Left ventricle myocardium inferior (tissue), 1 donor: ENCODE measurements around the gene PRKG1. TPM values are rescaled to one million over a fixed set of nuclear protein-coding genes. Genes with fewer than 3 reads are reported as not detected.
A peak's percentile ranks its signal among the peaks of the same experiment; 100 is the strongest.

Experiments used
- DNase-seq: peaks from one replicate; pipeline ENCODE4 v3.0.0-alpha.2; 2020
- H3K27ac ChIP-seq: fragments of 200-600 bp; replicated peaks from 2 replicates; pipeline ENCODE4 v1.8.0; 2021
- H3K27me3 ChIP-seq: fragments of 200-600 bp; 2 replicates; pipeline ENCODE4 v1.8.0; 2021; ENCODE audit warnings: low read depth
- H3K36me3 ChIP-seq: fragments of 200-600 bp; 2 replicates; pipeline ENCODE4 v1.8.0; 2021
- H3K4me1 ChIP-seq: fragments of 200-600 bp; 2 replicates; pipeline ENCODE4 v1.8.0; 2021
- H3K4me3 ChIP-seq: fragments of 200-600 bp; 2 replicates; pipeline ENCODE4 v1.8.0; 2021; ENCODE audit warnings: mild to moderate bottlenecking, moderate library complexity
- H3K9me3 ChIP-seq: fragments of 200-600 bp; replicated peaks from 2 replicates; pipeline ENCODE4 v1.8.0; 2021
- intact Hi-C: fragments of 100-400 bp; cut with micrococcal nuclease; formaldehyde crosslinking; loops from one replicate; pipeline ENCODE4 v1.11.0; 2022
- total RNA-seq: library from RNA; stranded (reverse); fragmentation: NEBNext Ultra II Directional; extraction: Animal tissue kit (Norgen Biotek cat#: 25700); gene quantifications from one replicate; pipeline ENCODE4 v1.2.1, GENCODE V29; 2021
- TF ChIP-seq, protein P1 (sequence below): fragments of 200-600 bp; IDR thresholded peaks from 2 replicates; pipeline ENCODE4 v1.8.0; 2021; ENCODE audit warnings: antibody characterized with exemption, mild to moderate bottlenecking, borderline replicate concordance
- donor health status: DM: no; HTN: yes; CAD: no; lungs with severe emphysema.

PRKG1 gene
- total RNA-seq, 1 donor from 2014 or later, result 38.9 TPM

DNA sequence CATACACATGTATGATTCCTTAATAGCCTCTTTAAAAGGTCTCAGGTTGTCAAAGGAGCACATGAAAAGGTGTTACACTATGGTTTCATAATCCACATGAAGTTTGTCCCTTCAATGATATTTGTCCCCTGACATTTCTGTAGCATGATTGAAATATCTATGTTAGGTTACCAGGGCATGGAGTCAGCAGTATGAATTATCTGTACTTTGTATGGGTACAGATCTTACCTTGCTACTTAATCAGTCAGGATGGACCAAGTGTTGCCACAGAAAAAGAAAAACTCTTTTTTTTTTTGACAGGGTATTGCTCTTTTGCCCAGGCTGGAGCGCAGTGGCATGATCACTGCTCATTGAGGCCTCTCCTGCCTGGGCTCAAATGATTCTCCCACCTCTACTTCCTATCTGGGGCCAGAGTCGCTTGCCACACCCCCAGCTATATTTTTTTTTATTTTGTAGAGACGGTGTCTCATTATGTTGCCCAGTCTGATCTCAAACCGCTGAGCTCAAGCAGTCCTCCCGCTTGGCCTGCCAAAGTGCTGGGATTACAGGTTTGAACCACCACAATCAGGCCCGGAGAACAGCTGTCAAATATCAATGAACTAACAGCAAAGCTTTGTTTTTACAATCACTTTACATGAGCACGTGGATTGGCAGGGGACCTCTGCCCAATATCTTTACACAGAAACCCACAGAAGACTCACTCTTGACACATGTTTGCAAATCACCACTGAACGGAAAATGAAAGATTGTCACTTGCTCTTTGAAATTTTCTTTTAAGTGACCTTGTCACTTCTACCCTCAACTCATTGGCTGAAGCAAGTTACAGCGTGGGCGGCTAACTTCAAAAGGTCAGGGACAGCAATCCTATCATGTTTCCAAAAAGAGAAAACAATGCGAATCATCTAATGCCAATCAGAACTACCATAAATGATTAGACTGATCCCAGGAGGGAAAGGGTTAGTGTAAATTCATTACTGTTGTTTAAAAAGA is 140.2 kb downstream of the PRKG1 start:
- H3K4me1 ChIP-seq, result peaks cover 22% of the 10 kb centered on the region
- H3K27me3 ChIP-seq, result no peaks in the 10 kb centered on the region
- no peak for DNase-seq
- no peaks in the 10 kb centered on the region for H3K9me3 ChIP-seq
- no peak overlapping the region for H3K4me3 ChIP-seq
- peak overlapping the region; percentile 58 for H3K27ac ChIP-seq
- no peaks in the 10 kb centered on the region for H3K36me3 ChIP-seq
- intact Hi-C loops, result no loop called here
- TF ChIP-seq, protein P1, sequence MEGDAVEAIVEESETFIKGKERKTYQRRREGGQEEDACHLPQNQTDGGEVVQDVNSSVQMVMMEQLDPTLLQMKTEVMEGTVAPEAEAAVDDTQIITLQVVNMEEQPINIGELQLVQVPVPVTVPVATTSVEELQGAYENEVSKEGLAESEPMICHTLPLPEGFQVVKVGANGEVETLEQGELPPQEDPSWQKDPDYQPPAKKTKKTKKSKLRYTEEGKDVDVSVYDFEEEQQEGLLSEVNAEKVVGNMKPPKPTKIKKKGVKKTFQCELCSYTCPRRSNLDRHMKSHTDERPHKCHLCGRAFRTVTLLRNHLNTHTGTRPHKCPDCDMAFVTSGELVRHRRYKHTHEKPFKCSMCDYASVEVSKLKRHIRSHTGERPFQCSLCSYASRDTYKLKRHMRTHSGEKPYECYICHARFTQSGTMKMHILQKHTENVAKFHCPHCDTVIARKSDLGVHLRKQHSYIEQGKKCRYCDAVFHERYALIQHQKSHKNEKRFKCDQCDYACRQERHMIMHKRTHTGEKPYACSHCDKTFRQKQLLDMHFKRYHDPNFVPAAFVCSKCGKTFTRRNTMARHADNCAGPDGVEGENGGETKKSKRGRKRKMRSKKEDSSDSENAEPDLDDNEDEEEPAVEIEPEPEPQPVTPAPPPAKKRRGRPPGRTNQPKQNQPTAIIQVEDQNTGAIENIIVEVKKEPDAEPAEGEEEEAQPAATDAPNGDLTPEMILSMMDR, result no peak

GRCh38 chr10:51215951-51216834 is 141.9 kb downstream of the PRKG1 start:
- intact Hi-C loops, result no loop called here
- TF ChIP-seq, protein P1, result no peak
- H3K27ac ChIP-seq, result no peak overlapping the region
- H3K36me3 ChIP-seq, result no peaks in the 10 kb centered on the region
- no peaks in the 10 kb centered on the region for H3K27me3 ChIP-seq
- H3K4me1 ChIP-seq, result peaks cover 19% of the 10 kb centered on the region
- no peak for DNase-seq
- H3K9me3 ChIP-seq, result no peaks in the 10 kb centered on the region
- no peak overlapping the region for H3K4me3 ChIP-seq

DNA sequence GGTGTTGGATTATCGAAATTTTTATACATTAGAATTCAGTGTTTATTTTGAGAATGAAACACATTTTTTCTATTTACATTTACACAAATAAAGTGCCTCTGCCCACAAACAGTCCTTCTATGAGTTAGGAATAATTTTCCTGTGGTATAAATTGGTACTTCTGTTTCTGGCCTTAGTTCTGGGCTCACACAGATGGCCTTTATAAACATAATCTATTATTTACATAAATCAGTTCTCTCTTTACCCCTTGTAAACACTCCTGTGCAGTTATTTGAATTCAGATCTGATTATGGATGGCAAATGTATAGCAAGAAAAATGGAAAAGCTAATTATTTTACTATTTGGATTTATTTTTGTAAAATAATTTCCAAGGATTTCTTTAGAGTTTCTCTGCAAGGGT is 143.2 kb downstream of the PRKG1 start:
- DNase-seq, result no peak
- TF ChIP-seq, protein P1, result no peak
- intact Hi-C loops, result no loop called here
- Histone ChIP-seq H3K4me3 (no peak overlapping the region), H3K4me1 (peaks cover 19% of the 10 kb centered on the region), H3K27ac (no peak overlapping the region), H3K9me3 (no peaks in the 10 kb centered on the region), H3K27me3 (no peaks in the 10 kb centered on the region), H3K36me3 (no peaks in the 10 kb centered on the region)

- peak overlapping the region; percentile 15 for H3K27ac ChIP-seq
- no peaks in the 10 kb centered on the region for H3K27me3 ChIP-seq
- no peak for DNase-seq
- H3K4me1 ChIP-seq, result peaks cover 45% of the 10 kb centered on the region
- no peaks in the 10 kb centered on the region for H3K36me3 ChIP-seq
- intact Hi-C loops, result no loop called here
- TF ChIP-seq, protein P1, result no peak
- no peak overlapping the region for H3K4me3 ChIP-seq
- no peaks in the 10 kb centered on the region for H3K9me3 ChIP-seq
These were observed 150.4 kb downstream of the PRKG1 start for GRCh38 chr10:51224671-51225161.

GRCh38 chr10:51227897-51228713 is 153.8 kb downstream of the PRKG1 start:
- Histone ChIP-seq H3K4me1 (peaks cover 79% of the 10 kb centered on the region), H3K9me3 (no peaks in the 10 kb centered on the region), H3K4me3 (no peak overlapping the region), H3K36me3 (no peaks in the 10 kb centered on the region), H3K27me3 (no peaks in the 10 kb centered on the region), H3K27ac (peak overlapping the region; percentile 61)
- no peak for DNase-seq
- intact Hi-C loops, result no loop called here
- TF ChIP-seq, protein P1, result no peak
